ENCODE results near the gene SHANK3. TPM values are rescaled to one million over a fixed set of nuclear protein-coding genes. Genes with fewer than 3 reads are reported as not detected.

Gene SHANK3
- total RNA-seq, 2 experiments from 2014 or later: 0.16 to 0.22 TPM

DNA sequence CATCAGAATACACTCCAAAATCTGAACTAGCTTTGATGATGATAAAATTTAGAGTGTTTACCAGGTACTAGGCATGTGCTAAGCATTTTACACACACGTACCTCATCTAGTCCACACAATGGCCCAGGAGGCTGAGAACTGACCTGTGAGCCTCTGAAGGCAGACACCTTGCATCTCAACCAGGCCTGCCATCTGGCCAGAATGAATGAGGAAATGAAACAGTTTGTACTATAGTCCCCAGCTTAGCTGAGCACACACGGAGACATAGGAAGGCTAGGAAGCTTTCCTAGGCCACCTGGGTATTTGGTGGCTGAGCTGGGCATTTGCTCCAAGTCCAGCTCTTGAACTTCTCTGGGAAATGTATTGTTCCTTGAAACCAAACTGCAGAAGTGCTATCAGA is 6.9 kb upstream of the SHANK3 start:
- H3K4me3 Mint-ChIP-seq: no peak overlapping the region
- no peak for ATAC-seq
- TF ChIP-seq, protein P1, sequence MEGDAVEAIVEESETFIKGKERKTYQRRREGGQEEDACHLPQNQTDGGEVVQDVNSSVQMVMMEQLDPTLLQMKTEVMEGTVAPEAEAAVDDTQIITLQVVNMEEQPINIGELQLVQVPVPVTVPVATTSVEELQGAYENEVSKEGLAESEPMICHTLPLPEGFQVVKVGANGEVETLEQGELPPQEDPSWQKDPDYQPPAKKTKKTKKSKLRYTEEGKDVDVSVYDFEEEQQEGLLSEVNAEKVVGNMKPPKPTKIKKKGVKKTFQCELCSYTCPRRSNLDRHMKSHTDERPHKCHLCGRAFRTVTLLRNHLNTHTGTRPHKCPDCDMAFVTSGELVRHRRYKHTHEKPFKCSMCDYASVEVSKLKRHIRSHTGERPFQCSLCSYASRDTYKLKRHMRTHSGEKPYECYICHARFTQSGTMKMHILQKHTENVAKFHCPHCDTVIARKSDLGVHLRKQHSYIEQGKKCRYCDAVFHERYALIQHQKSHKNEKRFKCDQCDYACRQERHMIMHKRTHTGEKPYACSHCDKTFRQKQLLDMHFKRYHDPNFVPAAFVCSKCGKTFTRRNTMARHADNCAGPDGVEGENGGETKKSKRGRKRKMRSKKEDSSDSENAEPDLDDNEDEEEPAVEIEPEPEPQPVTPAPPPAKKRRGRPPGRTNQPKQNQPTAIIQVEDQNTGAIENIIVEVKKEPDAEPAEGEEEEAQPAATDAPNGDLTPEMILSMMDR (IDR thresholded peaks at IDR 0.05): no peak
- intact Hi-C loops (cut with micrococcal nuclease): no loop called here
- H3K9me3 Mint-ChIP-seq: no peaks in the 10 kb centered on the region
- DNase-seq: no peak
- CTCF ChIA-PET: no interaction called here
- no peaks in the 10 kb centered on the region for H3K4me1 Mint-ChIP-seq (ENCODE audit: low read depth)
- no peak overlapping the region for H3K27ac Mint-ChIP-seq
- H3K27me3 Mint-ChIP-seq: peaks cover 7% of the 10 kb centered on the region
- POLR2A ChIA-PET: interaction anchor here (1.4 kb wide), 1 partner anchor 11 kb away, joined by 3 read pairs; no protein-coding TSS in a partner anchor
- no peaks in the 10 kb centered on the region for H3K36me3 Mint-ChIP-seq (ENCODE audit: low read depth)

DNA sequence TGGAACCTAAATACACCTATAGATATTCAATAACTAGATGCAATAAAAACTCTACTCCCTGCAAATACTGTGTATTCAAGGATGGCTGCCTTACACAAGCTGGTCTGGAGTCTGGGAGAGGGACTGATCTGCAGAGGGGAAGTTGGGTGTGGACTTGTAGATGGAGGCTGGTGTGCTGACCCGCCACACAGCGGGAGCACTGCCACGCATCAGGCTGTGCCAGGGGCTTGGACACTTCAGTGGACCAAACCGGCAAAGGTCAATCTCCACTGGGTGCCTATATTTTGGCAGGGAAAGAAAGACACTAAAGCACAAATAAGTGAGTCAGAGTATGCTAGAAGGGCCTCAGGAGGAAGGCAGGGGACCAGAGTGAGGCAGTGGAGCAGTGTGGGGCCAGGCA is 2.1 kb upstream of the SHANK3 start:
- peaks cover 9% of the 10 kb centered on the region for H3K4me1 Mint-ChIP-seq (ENCODE audit: low read depth)
- no peaks in the 10 kb centered on the region for H3K36me3 Mint-ChIP-seq (ENCODE audit: low read depth)
- H3K27ac Mint-ChIP-seq: no peak overlapping the region
- H3K27me3 Mint-ChIP-seq: peaks cover 23% of the 10 kb centered on the region
- no peaks in the 10 kb centered on the region for H3K9me3 Mint-ChIP-seq
- TF ChIP-seq, protein P1 (IDR thresholded peaks at IDR 0.05): no peak
- CTCF ChIA-PET: no interaction called here
- DNase-seq (no peak), ATAC-seq (no peak)
- no peak overlapping the region for H3K4me3 Mint-ChIP-seq
- POLR2A ChIA-PET: no interaction called here
- intact Hi-C loops (cut with micrococcal nuclease): no loop called here

DNA sequence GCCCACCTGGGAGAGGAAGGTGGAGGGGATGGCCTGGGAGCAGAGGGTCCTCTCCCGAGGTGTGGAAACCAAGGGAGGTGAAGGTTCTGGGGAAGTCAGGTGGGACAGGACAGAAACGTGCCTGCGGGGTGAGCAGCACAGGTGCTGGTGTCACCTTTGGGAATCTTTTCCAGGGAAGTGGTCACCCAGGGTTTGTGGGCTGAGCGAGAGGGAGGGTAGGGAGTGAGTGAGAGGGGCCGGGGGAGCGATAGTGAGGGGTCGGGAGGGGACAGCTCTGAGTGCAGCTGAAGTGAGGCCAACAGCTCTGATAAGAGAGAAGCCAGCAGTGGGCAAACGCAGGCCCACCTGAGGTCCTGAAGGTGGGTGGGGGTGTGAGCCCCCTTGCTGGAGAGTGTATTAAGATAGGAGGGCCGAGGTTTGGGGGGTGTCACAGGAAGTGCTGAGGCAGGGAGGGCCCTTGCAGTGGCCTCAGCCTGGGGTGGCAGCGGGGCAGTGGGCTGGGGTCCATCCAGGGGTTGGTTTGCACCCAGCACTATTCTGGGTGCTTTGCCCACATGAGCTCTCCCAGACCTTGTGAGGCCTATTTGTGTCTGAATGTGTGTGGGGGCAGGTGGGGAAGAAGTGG is 1.6 kb upstream of the SHANK3 start:
- CTCF ChIA-PET: no interaction called here
- Mint-ChIP-seq H3K27me3 (peaks cover 28% of the 10 kb centered on the region), H3K4me1 (ENCODE audit: low read depth) (peaks cover 9% of the 10 kb centered on the region), H3K36me3 (ENCODE audit: low read depth) (no peaks in the 10 kb centered on the region), H3K9me3 (no peaks in the 10 kb centered on the region), H3K27ac (no peak overlapping the region), H3K4me3 (no peak overlapping the region)
- intact Hi-C loops (cut with micrococcal nuclease): no loop called here
- no peak for DNase-seq
- no peak for ATAC-seq
- POLR2A ChIA-PET: no interaction called here
- TF ChIP-seq, protein P1 (IDR thresholded peaks at IDR 0.05): no peak

DNA sequence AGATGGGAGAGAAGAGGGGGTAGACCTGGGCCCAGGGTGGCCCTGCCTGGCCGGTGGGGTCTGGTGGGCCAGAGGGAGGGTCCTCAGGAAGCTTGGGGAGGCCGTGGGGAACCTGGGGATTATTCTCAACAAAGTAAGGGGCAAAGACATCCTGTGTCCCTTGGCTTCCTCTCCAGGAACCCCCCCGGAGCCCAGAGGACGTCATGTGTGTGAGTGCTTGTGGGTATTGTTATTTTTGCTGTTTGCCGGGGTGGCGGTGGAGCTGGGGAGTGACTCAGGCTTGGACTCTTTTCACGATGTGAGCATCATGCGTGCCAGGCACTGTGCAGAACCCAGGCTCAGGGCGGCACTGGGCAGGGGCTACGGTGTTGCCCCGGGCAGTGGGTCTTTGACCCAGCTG is 982 bp upstream of the SHANK3 start:
- H3K27ac Mint-ChIP-seq: no peak overlapping the region
- H3K9me3 Mint-ChIP-seq: no peaks in the 10 kb centered on the region
- intact Hi-C loops (cut with micrococcal nuclease): no loop called here
- ChIA-PET CTCF (no interaction called here), POLR2A (no interaction called here)
- ATAC-seq (peak; percentile 34), DNase-seq (peak; percentile 46)
- H3K4me1 Mint-ChIP-seq (ENCODE audit: low read depth): peaks cover 9% of the 10 kb centered on the region
- peaks cover 30% of the 10 kb centered on the region for H3K27me3 Mint-ChIP-seq
- no peaks in the 10 kb centered on the region for H3K36me3 Mint-ChIP-seq (ENCODE audit: low read depth)
- TF ChIP-seq, protein P1 (IDR thresholded peaks at IDR 0.05): no peak
- no peak overlapping the region for H3K4me3 Mint-ChIP-seq

DNA sequence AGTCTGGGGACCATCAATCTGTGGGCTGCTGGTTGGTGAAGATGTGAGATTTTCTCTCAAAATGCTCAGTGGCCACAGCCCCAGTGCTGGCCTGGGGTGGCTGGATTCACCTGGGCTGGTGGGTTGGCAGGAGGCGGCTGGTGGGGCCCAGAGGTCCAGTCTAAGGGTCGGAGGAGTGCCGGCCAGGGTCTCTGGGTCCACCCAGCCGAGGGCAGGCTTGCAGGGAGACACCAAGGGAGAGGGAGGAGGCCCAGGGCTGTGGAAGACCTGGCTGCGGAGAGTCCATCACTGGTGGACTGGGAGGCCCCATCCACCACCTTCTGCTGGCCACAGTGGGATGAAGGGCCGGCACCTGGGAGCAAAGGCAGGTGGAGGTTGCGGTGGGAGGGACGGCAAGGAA is 582 bp upstream of the SHANK3 start:
- H3K4me3 Mint-ChIP-seq: no peak overlapping the region
- peaks cover 30% of the 10 kb centered on the region for H3K27me3 Mint-ChIP-seq
- ChIA-PET CTCF (no interaction called here), POLR2A (no interaction called here)
- H3K36me3 Mint-ChIP-seq (ENCODE audit: low read depth): no peaks in the 10 kb centered on the region
- H3K27ac Mint-ChIP-seq: no peak overlapping the region
- intact Hi-C loops (cut with micrococcal nuclease): no loop called here
- ATAC-seq (no peak), DNase-seq (no peak)
- H3K4me1 Mint-ChIP-seq (ENCODE audit: low read depth): peaks cover 9% of the 10 kb centered on the region
- no peaks in the 10 kb centered on the region for H3K9me3 Mint-ChIP-seq
- TF ChIP-seq, protein P1 (IDR thresholded peaks at IDR 0.05): no peak
